HepG2 (cell line): Measurements from ENCODE around the gene NR2F6. TPM values are rescaled to one million over a fixed set of nuclear protein-coding genes. Genes with fewer than 3 reads are reported as not detected.

Experiments used
- ATF7 ChIP-seq, 2 experiments: fragments of 450-650 bp in 1 of 2; sonication (generic) in 1 of 2; formaldehyde crosslinking in 1 of 2; IDR thresholded peaks; 2 replicates each; pipeline versions ENCODE4 v1.4.0 to v1.6.1; 2016 to 2020; ENCODE audit warnings: antibody characterized with exemption in 1 of 2, mild to moderate bottlenecking in 1 of 2, missing genetic modification reagents in 1 of 2
- CAMTA2 ChIP-seq: sonication (generic); formaldehyde crosslinking; IDR thresholded peaks from 2 replicates; pipeline ENCODE4 v1.4.0; 2020; ENCODE audit warnings: mild to moderate bottlenecking, missing genetic modification reagents, borderline replicate concordance
- CBX5 ChIP-seq: sonication (generic); formaldehyde crosslinking; IDR thresholded peaks from 2 replicates; pipeline ENCODE4 v1.4.0; 2020; ENCODE audit warnings: missing genetic modification reagents, borderline replicate concordance
- DNMT3B ChIP-seq: conservative IDR thresholded peaks from 2 replicates; pipeline ENCODE4 v1.6.1; 2016; ENCODE audit warnings: missing biosample characterization, control low read depth
- FOSL2 ChIP-seq: sonication (generic); formaldehyde crosslinking; IDR thresholded peaks from 2 replicates; pipeline ENCODE4 v1.4.0; 2020; ENCODE audit warnings: missing genetic modification reagents
- FOXA3 ChIP-seq: IDR thresholded peaks from 2 replicates; pipeline ENCODE4 v1.6.1; 2016; ENCODE audit warnings: missing genetic modification reagents, missing compliant biosample characterization
- HMGXB4 ChIP-seq, 2 experiments: sonication (generic) in 1 of 2; formaldehyde crosslinking in 1 of 2; IDR thresholded peaks; 2 replicates each; pipeline versions ENCODE4 v1.4.0 to v1.6.1; 2018 to 2020; ENCODE audit warnings: missing genetic modification reagents in 2 of 2, borderline replicate concordance in 1 of 2, low read depth in 1 of 2, mild to moderate bottlenecking in 1 of 2, missing biosample characterization in 1 of 2
- HNF1A ChIP-seq, 2 experiments: sonication (generic) in 1 of 2; formaldehyde crosslinking in 1 of 2; IDR thresholded peaks; 2 replicates each; pipeline versions ENCODE4 v1.4.0 to v1.6.1; 2016 to 2020; ENCODE audit warnings: borderline replicate concordance in 1 of 2, low read depth in 1 of 2, mild to moderate bottlenecking in 1 of 2, missing genetic modification reagents in 1 of 2
- MAZ ChIP-seq, 2 experiments: sonication (generic) in 1 of 2; formaldehyde crosslinking in 1 of 2; IDR thresholded peaks; 2 replicates each; pipeline versions ENCODE4 v1.5.0 to v1.6.1; 2012 to 2020; ENCODE audit warnings: low read depth in 2 of 2, mild to moderate bottlenecking in 2 of 2, borderline replicate concordance in 1 of 2, improper control_type of control experiment in 1 of 2, low read length in 1 of 2, missing genetic modification reagents in 1 of 2, moderate library complexity in 1 of 2
- MBNL3 ChIP-seq: fragments of 250-450 bp; sonication (Bioruptor Pico); conservative IDR thresholded peaks from 2 replicates; pipeline ENCODE4 v1.8.0; 2022; ENCODE audit warnings: mild to moderate bottlenecking, inconsistent platforms
- NONO ChIP-seq, 2 experiments: fragments of 450-650 bp in 1 of 2; sonication (generic) in 1 of 2; formaldehyde crosslinking in 1 of 2; IDR thresholded peaks in 1 of 2; conservative IDR thresholded peaks in 1 of 2; 2 replicates each; pipeline versions ENCODE4 v1.6.1 to v1.8.0; 2017 to 2022; ENCODE audit warnings: mild to moderate bottlenecking in 1 of 2, missing genetic modification reagents in 1 of 2, moderate library complexity in 1 of 2
- RARA ChIP-seq: IDR thresholded peaks from 2 replicates; pipeline ENCODE4 v1.6.1; 2016; ENCODE audit warnings: missing genetic modification reagents, missing compliant biosample characterization
- RARG ChIP-seq: sonication (generic); formaldehyde crosslinking; IDR thresholded peaks from 2 replicates; pipeline ENCODE4 v1.4.0; 2020; ENCODE audit warnings: low read depth, mild to moderate bottlenecking, missing genetic modification reagents
- RFX3 ChIP-seq: IDR thresholded peaks from 2 replicates; pipeline ENCODE4 v1.6.1; 2016; ENCODE audit warnings: missing biosample characterization, missing genetic modification reagents
- TBX3 ChIP-seq: fragments of 450-650 bp; IDR thresholded peaks from 2 replicates; pipeline ENCODE4 v1.6.1; 2017; ENCODE audit warnings: antibody characterized with exemption, mild to moderate bottlenecking, inconsistent platforms, borderline replicate concordance
- TCF7L2 ChIP-seq: IDR thresholded peaks from 2 replicates; pipeline ENCODE4 v1.6.1; 2011; ENCODE audit warnings: mild to moderate bottlenecking, low read depth, low read length, moderate library complexity
- ZNF570 ChIP-seq: sonication (generic); formaldehyde crosslinking; IDR thresholded peaks from 2 replicates; pipeline ENCODE4 v1.4.0; 2020; ENCODE audit warnings: mild to moderate bottlenecking, missing genetic modification reagents, borderline replicate concordance
- ZNF782 ChIP-seq: sonication (generic); formaldehyde crosslinking; IDR thresholded peaks from 2 replicates; pipeline ENCODE4 v1.4.0; 2020; ENCODE audit warnings: missing genetic modification reagents, mild to moderate bottlenecking, borderline replicate concordance
- polyA plus RNA-seq, 8 experiments: library from polyadenylated mRNA; depleted of rRNA in 3 of 8; stranded (reverse) in 7 of 8; unstranded in 1 of 8; fragments of >200 nt; fragmentation: Illumina TruSeq in 4 of 8; extraction: Trizol in 4 of 8; gene quantifications; 2 replicates each; pipeline versions ENCODE4 v1.2.1 to v1.2.3, GENCODE V29; 2011 to 2016; ENCODE audit warnings: low read depth in 4 of 8, missing spikeins in 1 of 8, mixed read lengths in 1 of 8; ENCODE audit not compliant: insufficient read depth in 1 of 8
- total RNA-seq, 5 experiments: library from RNA; depleted of rRNA; stranded (reverse); fragments of >200 nt; fragmentation: Illumina TruSeq; extraction: Trizol; gene quantifications; 2 replicates each; pipeline ENCODE4 v1.2.3, GENCODE V29; 2016; ENCODE audit warnings: low read depth in 1 of 5

Gene NR2F6
- total and polyA plus RNA-seq, 2 of the 13 experiments (the other 11 are each of a cell fraction or from before 2014, with no cell fraction given) = 30.9 to 72.4 TPM

GRCh38 chr19:17244618-17245534 lies 843 bp downstream of the NR2F6 start (continued):
- TF ChIP-seq ZNF782 (CRISPR knock-in tag) = 0 out of 2 replicates have a peak, but pooled peaks have one; percentile 24
- TF ChIP-seq HMGXB4 (CRISPR knock-in tag; IDR thresholded peaks at IDR 0.05; ENCODE audit: borderline replicate concordance in 1 of 2, low read depth in 1 of 2) = peak; percentile 13 to 79; a peak in 1 of 4 replicates
- no peak for TF ChIP-seq RFX3
- TF ChIP-seq FOSL2 (CRISPR knock-in tag) = no peak
- TF ChIP-seq ZNF570 (CRISPR knock-in tag) = no peak
- TF ChIP-seq FOXA3 (CRISPR knock-in tag) = no peak
- no peak for TF ChIP-seq TCF7L2
- TF ChIP-seq NONO (IDR thresholded peaks at IDR 0.05) = no peak
- TF ChIP-seq NONO (CRISPR knock-in tag; conservative IDR thresholded peaks at IDR 0.05) = peak; percentile 59
- no peak for TF ChIP-seq CBX5 (CRISPR knock-in tag)
- no peak for TF ChIP-seq RARG (CRISPR knock-in tag)
- no peak for TF ChIP-seq DNMT3B
- TF ChIP-seq MBNL3 = no peak
- no peak for TF ChIP-seq CAMTA2 (CRISPR knock-in tag)
- no peak for TF ChIP-seq HNF1A (IDR thresholded peaks at IDR 0.05; ENCODE audit: low read depth)
- TF ChIP-seq HNF1A (CRISPR knock-in tag; IDR thresholded peaks at IDR 0.05; ENCODE audit: borderline replicate concordance) = no peak
- TF ChIP-seq MAZ (IDR thresholded peaks at IDR 0.05; ENCODE audit: borderline replicate concordance, low read depth, low read length) = no peak
- TF ChIP-seq MAZ (CRISPR knock-in tag; IDR thresholded peaks at IDR 0.05; ENCODE audit: low read depth) = 0 out of 2 replicates have a peak, but pooled peaks have one; percentile 13
- no peak for TF ChIP-seq TBX3
- no peak for TF ChIP-seq RARA (CRISPR knock-in tag)
- no peak for TF ChIP-seq ATF7 (IDR thresholded peaks at IDR 0.05)
- TF ChIP-seq ATF7 (CRISPR knock-in tag; IDR thresholded peaks at IDR 0.05) = peak; percentile 49; the same call in 1 of the 2 replicates
